ENCODE data around the gene ABCC9.
"Not testable (repeated sequence)": the region's sequence is repeated elsewhere in the genome, so short reads cannot be mapped to it uniquely, and the experiment has no call there.

The ABCC9 gene

DNA sequence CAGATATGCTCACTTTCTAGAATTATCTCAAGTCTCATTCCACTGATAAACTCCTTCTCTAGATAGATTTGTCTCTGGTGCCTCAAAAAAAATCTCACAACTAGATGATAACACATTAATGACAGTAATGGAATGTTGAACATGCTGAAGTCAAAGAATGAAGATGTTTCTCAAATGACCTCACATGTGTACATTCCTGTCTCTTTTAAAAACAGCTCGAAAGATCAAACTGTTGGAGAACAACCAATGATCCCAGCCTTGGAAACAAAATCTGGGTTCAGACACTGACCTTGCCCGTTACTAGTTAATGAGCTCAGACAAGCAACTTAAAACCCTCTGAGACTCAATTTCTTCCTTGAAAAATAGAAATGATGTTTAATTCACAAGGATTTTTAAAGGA lies 122.0 kb downstream of the ABCC9 start:
- Histone ChIP-seq H3K9ac (ENCODE audit: low read length in 2 of 2) (no peak overlapping the region), H3K4me1 (ENCODE audit: control insufficient read depth, insufficient read depth, low read length) (peaks cover 3% of the 10 kb centered on the region), H3K9me3 (ENCODE audit: control insufficient read depth in 2 of 2, low read length in 2 of 2) (no peaks in the 10 kb centered on the region), H3K4me3 (ENCODE audit: low read length in 2 of 2) (no peak overlapping the region), H3K27ac (ENCODE audit: low read length) (no peak overlapping the region), H3K36me3 (ENCODE audit: control insufficient read depth in 2 of 2, insufficient read depth in 2 of 2, low read length in 2 of 2) (peaks cover 3 to 4% of the 10 kb centered on the region in 2 donors), H3K27me3 (ENCODE audit: control insufficient read depth in 1 of 2, insufficient read depth in 2 of 2, low read length in 2 of 2) (no peaks in the 10 kb centered on the region)

DNA sequence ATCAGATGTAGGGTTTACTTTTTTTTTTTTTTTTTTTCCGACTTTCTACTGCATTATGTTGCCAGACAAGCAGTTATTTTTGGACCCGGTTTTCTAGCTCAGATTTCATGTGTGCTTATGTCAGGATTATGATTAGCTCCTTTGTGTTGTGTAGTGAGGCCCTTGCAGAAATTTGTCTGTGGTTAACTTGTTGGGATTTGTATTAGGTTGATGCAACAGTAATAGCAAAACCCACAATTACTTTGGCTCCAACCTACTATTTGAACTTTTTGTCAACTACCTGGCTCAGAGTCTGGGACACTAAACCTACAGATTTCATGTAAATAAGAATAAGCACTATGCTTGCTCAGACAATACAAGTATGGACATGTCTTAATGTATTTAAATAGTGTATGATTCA lies 122.6 kb downstream of the ABCC9 start:
- H3K9me3 ChIP-seq (ENCODE audit: control insufficient read depth in 2 of 2, low read length in 2 of 2): no peaks in the 10 kb centered on the region
- H3K4me1 ChIP-seq (ENCODE audit: control insufficient read depth, insufficient read depth, low read length): peaks cover 3% of the 10 kb centered on the region
- H3K27ac ChIP-seq (ENCODE audit: low read length): no peak overlapping the region
- H3K36me3 ChIP-seq (ENCODE audit: control insufficient read depth in 2 of 2, insufficient read depth in 2 of 2, low read length in 2 of 2): peaks cover 3 to 4% of the 10 kb centered on the region in 2 donors
- no peaks in the 10 kb centered on the region for H3K27me3 ChIP-seq (ENCODE audit: control insufficient read depth in 1 of 2, insufficient read depth in 2 of 2, low read length in 2 of 2)
- no peak overlapping the region for H3K4me3 ChIP-seq (ENCODE audit: low read length in 2 of 2)
- H3K9ac ChIP-seq (ENCODE audit: low read length in 2 of 2): no peak overlapping the region

DNA sequence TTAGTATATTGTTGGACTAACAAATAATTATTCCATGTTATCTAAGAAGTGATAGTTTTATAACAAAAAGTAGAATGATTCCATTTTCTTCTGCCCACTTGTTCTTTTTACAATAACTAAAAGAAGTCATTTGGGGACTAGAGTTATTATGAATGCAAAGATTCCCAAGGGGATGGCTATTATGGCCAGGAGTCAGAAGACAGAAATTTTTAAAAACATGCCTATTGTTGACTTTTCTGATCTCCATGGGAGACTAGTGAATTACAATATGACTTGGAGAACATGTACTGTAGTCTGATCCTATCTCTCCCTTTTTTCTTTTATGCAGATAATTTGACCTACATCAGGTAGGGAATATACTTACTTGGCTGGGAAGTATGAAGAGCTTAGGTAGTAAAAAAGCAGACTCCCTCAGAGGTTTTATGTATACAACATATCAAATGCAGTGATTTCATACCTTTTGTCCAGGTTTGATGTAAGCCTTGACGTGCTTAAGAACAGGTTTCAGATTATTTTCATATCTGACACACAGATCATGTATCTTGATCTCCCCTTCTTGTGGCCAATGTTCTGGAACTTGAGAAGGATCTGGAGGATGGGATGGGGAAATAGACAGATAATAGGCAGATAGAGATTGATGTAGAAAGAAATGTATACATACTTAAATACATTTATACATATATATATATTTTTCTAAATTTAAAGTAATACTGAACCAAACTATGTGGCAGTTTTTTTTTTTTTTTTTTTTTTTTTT lies 125.7 kb downstream of the ABCC9 start:
- H3K27ac ChIP-seq (ENCODE audit: low read length): no peak overlapping the region
- peaks cover 3% of the 10 kb centered on the region for H3K4me1 ChIP-seq (ENCODE audit: control insufficient read depth, insufficient read depth, low read length)
- H3K4me3 ChIP-seq (ENCODE audit: low read length in 2 of 2): no peak overlapping the region
- no peak overlapping the region for H3K9ac ChIP-seq (ENCODE audit: low read length in 2 of 2)
- H3K27me3 ChIP-seq (ENCODE audit: control insufficient read depth in 1 of 2, insufficient read depth in 2 of 2, low read length in 2 of 2): no peaks in the 10 kb centered on the region
- no peaks in the 10 kb centered on the region for H3K9me3 ChIP-seq (ENCODE audit: control insufficient read depth in 2 of 2, low read length in 2 of 2)
- peaks cover 3 to 9% of the 10 kb centered on the region in 2 donors for H3K36me3 ChIP-seq (ENCODE audit: control insufficient read depth in 2 of 2, insufficient read depth in 2 of 2, low read length in 2 of 2)

DNA sequence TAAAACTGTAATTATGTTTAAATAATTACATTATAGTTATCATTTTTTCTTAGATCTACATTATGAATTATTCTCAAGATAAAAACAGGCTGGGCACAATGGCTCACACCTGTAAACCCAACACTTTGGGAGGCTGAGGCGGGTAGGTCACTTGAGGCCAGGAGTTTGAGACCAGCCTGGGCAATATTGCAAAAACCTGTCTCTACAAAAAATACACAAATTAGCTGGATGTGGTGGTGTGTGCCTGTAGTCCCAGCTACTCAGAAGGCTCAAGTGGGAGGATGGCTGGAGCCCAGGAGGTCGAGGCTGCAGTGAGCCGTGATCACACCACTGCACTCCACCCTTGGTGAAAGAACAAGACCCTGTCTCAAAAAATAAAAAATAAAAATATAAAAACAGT lies 126.4 kb downstream of the ABCC9 start:
- Histone ChIP-seq H3K27ac (ENCODE audit: low read length) (no peak overlapping the region), H3K4me1 (ENCODE audit: control insufficient read depth, insufficient read depth, low read length) (peaks cover 3% of the 10 kb centered on the region), H3K27me3 (ENCODE audit: control insufficient read depth in 1 of 2, insufficient read depth in 2 of 2, low read length in 2 of 2) (no peaks in the 10 kb centered on the region), H3K9me3 (ENCODE audit: control insufficient read depth in 2 of 2, low read length in 2 of 2) (no peaks in the 10 kb centered on the region), H3K36me3 (ENCODE audit: control insufficient read depth in 2 of 2, insufficient read depth in 2 of 2, low read length in 2 of 2) (peaks cover 3 to 9% of the 10 kb centered on the region in 2 donors), H3K4me3 (ENCODE audit: low read length in 2 of 2) (no peak overlapping the region), H3K9ac (ENCODE audit: low read length in 2 of 2) (no peak overlapping the region)

DNA sequence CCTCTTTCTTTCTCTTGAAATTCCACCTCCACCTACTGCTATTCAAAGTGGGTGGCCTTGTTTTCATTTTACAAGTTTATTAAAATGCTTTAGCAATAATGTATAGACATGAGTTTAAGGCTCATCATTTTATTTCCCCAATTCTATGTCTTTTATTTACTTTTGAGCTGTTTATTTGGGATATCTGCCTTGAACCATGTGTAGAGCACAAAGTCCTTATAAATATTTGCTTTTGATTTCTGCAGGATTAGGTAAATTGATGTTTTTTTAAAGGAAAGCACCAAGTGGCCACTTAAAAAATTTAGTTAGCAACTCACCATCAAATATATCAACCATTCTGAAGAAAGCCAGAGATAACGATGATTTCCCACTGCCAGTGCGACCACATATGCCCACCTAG lies 126.9 kb downstream of the ABCC9 start:
- Histone ChIP-seq H3K36me3 (ENCODE audit: control insufficient read depth in 2 of 2, insufficient read depth in 2 of 2, low read length in 2 of 2) (peaks cover 3 to 9% of the 10 kb centered on the region in 2 donors), H3K4me1 (ENCODE audit: control insufficient read depth, insufficient read depth, low read length) (peaks cover 3% of the 10 kb centered on the region), H3K4me3 (ENCODE audit: low read length in 2 of 2) (no peak overlapping the region), H3K9me3 (ENCODE audit: control insufficient read depth in 2 of 2, low read length in 2 of 2) (no peaks in the 10 kb centered on the region), H3K27me3 (ENCODE audit: control insufficient read depth in 1 of 2, insufficient read depth in 2 of 2, low read length in 2 of 2) (no peaks in the 10 kb centered on the region), H3K9ac (ENCODE audit: low read length in 2 of 2) (no peak overlapping the region), H3K27ac (ENCODE audit: low read length) (no peak overlapping the region)

DNA sequence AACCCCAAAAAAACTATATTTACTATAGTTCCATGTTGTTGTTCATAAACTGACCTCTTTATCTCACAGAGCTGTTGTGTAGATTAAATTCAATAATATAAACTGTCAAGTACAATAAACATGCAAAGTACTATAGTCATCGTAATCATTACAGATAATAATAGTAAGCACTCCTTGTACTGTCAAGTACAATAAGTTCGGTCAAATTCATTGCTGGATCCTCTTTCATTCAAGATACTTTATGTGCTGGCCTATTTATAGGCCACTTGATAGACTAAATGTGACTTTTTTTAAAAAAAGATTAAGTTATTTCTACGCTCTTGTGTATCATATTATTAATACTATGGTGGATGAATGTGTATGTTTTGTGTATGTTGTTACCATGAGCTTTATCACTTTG lies 127.5 kb downstream of the ABCC9 start:
- H3K9me3 ChIP-seq (ENCODE audit: control insufficient read depth in 2 of 2, low read length in 2 of 2): no peaks in the 10 kb centered on the region
- no peaks in the 10 kb centered on the region for H3K27me3 ChIP-seq (ENCODE audit: control insufficient read depth in 1 of 2, insufficient read depth in 2 of 2, low read length in 2 of 2)
- peaks cover 2% of the 10 kb centered on the region for H3K4me1 ChIP-seq (ENCODE audit: control insufficient read depth, insufficient read depth, low read length)
- H3K4me3 ChIP-seq (ENCODE audit: low read length in 2 of 2): no peak overlapping the region
- no peak overlapping the region for H3K27ac ChIP-seq (ENCODE audit: low read length)
- H3K9ac ChIP-seq (ENCODE audit: low read length in 2 of 2): no peak overlapping the region
- peaks cover 3 to 9% of the 10 kb centered on the region in 2 donors for H3K36me3 ChIP-seq (ENCODE audit: control insufficient read depth in 2 of 2, insufficient read depth in 2 of 2, low read length in 2 of 2)

DNA sequence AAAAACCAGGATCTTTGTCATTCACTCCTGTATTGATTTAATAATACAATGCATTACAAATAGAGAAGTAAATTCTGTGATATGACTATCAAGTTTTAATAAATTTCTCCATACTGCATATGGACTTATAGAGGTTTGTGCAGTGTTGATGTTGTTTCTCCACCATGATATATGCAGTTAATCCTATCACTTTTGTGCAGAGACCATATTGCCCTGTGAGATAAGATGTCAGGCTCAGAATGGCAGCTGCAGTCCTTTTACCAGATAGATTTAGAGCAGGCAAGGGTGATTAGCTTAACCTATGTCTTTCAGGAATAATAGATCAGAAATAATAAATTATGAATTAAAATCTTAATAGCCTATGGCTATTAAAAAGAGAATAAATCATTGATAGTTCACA lies 128.1 kb downstream of the ABCC9 start:
- no peaks in the 10 kb centered on the region for H3K4me1 ChIP-seq (ENCODE audit: control insufficient read depth, insufficient read depth, low read length)
- no peak overlapping the region for H3K9ac ChIP-seq (ENCODE audit: low read length in 2 of 2)
- no peak overlapping the region for H3K27ac ChIP-seq (ENCODE audit: low read length)
- no peaks in the 10 kb centered on the region for H3K27me3 ChIP-seq (ENCODE audit: control insufficient read depth in 1 of 2, insufficient read depth in 2 of 2, low read length in 2 of 2)
- peaks cover 3 to 9% of the 10 kb centered on the region in 2 donors for H3K36me3 ChIP-seq (ENCODE audit: control insufficient read depth in 2 of 2, insufficient read depth in 2 of 2, low read length in 2 of 2)
- no peak overlapping the region for H3K4me3 ChIP-seq (ENCODE audit: low read length in 2 of 2)
- H3K9me3 ChIP-seq (ENCODE audit: control insufficient read depth in 2 of 2, low read length in 2 of 2): no peaks in the 10 kb centered on the region

DNA sequence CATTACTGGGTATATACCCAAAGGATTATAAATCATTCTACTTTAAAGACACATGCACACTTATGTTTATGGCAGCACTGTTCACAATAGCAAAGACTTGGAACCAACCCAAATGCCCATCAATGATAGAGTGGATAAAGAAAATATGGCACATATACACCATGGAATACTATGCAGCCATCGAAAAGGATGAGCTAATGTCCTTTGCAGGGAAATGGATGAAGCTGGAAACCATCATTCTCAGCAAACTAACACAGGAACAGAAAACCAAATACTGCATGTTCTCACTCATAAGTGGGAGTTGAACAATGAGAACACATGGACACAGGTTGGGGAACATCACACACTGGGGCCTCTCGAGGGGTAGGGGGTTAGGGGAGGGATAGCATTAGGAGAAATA lies 128.9 kb downstream of the ABCC9 start:
- not testable (repeated sequence) for H3K9ac ChIP-seq (ENCODE audit: low read length in 2 of 2); H3K4me3 ChIP-seq (ENCODE audit: low read length in 2 of 2); H3K27ac ChIP-seq (ENCODE audit: low read length); H3K9me3 ChIP-seq (ENCODE audit: control insufficient read depth in 2 of 2, low read length in 2 of 2); H3K36me3 ChIP-seq (ENCODE audit: control insufficient read depth in 2 of 2, insufficient read depth in 2 of 2, low read length in 2 of 2); H3K27me3 ChIP-seq (ENCODE audit: control insufficient read depth in 1 of 2, insufficient read depth in 2 of 2, low read length in 2 of 2); H3K4me1 ChIP-seq (ENCODE audit: control insufficient read depth, insufficient read depth, low read length)

DNA sequence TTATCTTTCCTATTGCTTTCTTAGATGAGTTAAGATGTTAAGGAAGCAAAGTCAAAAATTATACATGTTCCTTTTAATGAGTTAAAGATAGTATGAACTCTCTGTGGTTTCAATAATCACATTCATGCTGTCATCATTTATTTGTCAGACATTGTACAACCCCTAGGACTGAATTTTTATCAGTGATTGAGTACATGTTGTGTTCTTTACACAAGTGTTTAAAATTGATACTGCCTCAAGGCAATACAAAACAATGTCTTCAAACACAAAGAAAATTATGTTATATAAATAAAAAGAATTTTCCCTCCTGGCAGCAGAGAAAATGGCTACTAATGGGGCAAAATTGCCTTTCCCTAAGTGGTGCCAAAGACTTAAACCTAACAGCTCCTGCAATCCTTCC lies 132.1 kb downstream of the ABCC9 start:
- Histone ChIP-seq H3K4me1 (ENCODE audit: control insufficient read depth, insufficient read depth, low read length) (no peaks in the 10 kb centered on the region), H3K9me3 (ENCODE audit: control insufficient read depth in 2 of 2, low read length in 2 of 2) (no peaks in the 10 kb centered on the region), H3K4me3 (ENCODE audit: low read length in 2 of 2) (no peak overlapping the region), H3K36me3 (ENCODE audit: control insufficient read depth in 2 of 2, insufficient read depth in 2 of 2, low read length in 2 of 2) (peaks cover 7 to 13% of the 10 kb centered on the region in 2 donors), H3K27ac (ENCODE audit: low read length) (no peak overlapping the region), H3K9ac (ENCODE audit: low read length in 2 of 2) (no peak overlapping the region), H3K27me3 (ENCODE audit: control insufficient read depth in 1 of 2, insufficient read depth in 2 of 2, low read length in 2 of 2) (no peaks in the 10 kb centered on the region)

DNA sequence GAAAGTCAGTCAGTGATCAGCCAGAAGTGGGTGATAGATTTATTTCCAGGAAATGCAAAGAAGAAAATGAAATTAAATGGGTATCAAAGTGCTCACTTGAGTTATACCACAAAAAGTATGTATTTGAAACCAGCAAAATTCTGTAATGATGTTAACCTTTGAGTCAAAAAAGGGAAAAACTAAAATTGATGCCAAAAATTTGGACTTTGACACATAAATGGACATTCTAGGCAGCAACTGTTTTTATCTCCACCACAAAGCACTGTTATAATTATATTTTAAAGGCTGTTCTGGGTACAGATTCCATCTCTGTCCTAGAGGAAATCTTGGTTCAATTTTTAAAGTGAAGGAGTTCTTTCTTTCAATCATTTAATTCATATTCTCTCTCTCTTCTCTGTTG lies 135.0 kb downstream of the ABCC9 start:
- H3K27ac ChIP-seq (ENCODE audit: low read length): no peak overlapping the region
- no peaks in the 10 kb centered on the region for H3K4me1 ChIP-seq (ENCODE audit: control insufficient read depth, insufficient read depth, low read length)
- H3K4me3 ChIP-seq (ENCODE audit: low read length in 2 of 2): no peak overlapping the region
- no peak overlapping the region for H3K9ac ChIP-seq (ENCODE audit: low read length in 2 of 2)
- H3K36me3 ChIP-seq (ENCODE audit: control insufficient read depth in 2 of 2, insufficient read depth in 2 of 2, low read length in 2 of 2): peaks cover 7 to 10% of the 10 kb centered on the region in 2 donors
- H3K27me3 ChIP-seq (ENCODE audit: control insufficient read depth in 1 of 2, insufficient read depth in 2 of 2, low read length in 2 of 2): no peaks in the 10 kb centered on the region
- no peaks in the 10 kb centered on the region for H3K9me3 ChIP-seq (ENCODE audit: control insufficient read depth in 2 of 2, low read length in 2 of 2)

DNA sequence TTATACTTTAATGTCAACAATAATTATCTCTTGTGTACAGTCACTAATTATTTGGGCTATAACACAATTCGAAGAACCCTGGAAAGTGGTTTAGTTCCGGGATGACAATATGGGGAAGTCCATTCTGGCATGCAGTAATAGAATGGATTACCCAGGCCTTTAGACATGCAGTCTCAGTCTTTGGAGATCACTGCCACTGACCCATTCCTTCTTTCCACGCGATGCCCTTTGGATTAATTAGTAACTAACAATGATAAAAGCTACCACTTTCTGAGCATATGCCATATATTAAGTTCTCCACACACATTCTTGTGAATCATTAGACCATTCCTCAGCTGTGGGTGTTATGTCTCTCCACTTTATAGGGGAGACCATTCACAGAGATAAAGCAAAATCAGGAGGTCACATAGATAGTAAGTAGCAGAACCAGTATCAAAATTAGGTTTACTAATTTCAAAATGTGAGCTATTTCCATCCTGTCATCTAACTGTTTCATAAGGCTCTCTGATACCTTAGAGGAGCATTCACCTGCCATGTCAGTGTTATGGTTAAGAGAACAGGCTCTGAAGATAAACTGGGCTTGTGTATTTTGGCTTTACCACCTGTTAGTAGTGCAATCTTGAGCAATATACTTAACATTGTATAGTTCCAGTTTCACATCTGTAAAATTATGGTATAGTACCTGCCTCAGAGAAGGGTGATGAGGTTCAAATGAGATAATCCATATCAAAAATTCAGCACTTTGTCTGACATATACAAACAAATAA lies 139.5 kb downstream of the ABCC9 start:
- peaks cover 3 to 7% of the 10 kb centered on the region in 2 donors for H3K36me3 ChIP-seq (ENCODE audit: control insufficient read depth in 2 of 2, insufficient read depth in 2 of 2, low read length in 2 of 2)
- H3K27ac ChIP-seq (ENCODE audit: low read length): no peak overlapping the region
- no peaks in the 10 kb centered on the region for H3K4me1 ChIP-seq (ENCODE audit: control insufficient read depth, insufficient read depth, low read length)
- H3K27me3 ChIP-seq (ENCODE audit: control insufficient read depth in 1 of 2, insufficient read depth in 2 of 2, low read length in 2 of 2): no peaks in the 10 kb centered on the region
- H3K9me3 ChIP-seq (ENCODE audit: control insufficient read depth in 2 of 2, low read length in 2 of 2): no peaks in the 10 kb centered on the region
- H3K4me3 ChIP-seq (ENCODE audit: low read length in 2 of 2): no peak overlapping the region
- no peak overlapping the region for H3K9ac ChIP-seq (ENCODE audit: low read length in 2 of 2)
